PC-9 (cell line): ENCODE measurements around the gene GRM7. TPM values are rescaled to one million over a fixed set of nuclear protein-coding genes. Genes with fewer than 3 reads are reported as not detected.

Experiments used
- BruUV-seq: library from RNA; stranded (reverse); fragments of 400-500 nt; replicated peaks from 2 replicates; lab custom pipeline; 2021; lab: Mats Ljungman, UMichigan
- CTCF ChIA-PET: fragments of 300-600 bp; sonication (Branson Sonifier 250); formaldehyde crosslinking; loops from one replicate; lab custom pipeline; 2022; ENCODE audit warnings: antibody characterized with exemption; lab: Charles Lee
- POLR2A ChIA-PET: fragments of 300-600 bp; sonication (Branson Sonifier 250); formaldehyde crosslinking; loops from one replicate; lab custom pipeline; 2022; ENCODE audit warnings: antibody characterized with exemption; ENCODE audit not compliant: unreplicated experiment; lab: Charles Lee
- DNase-seq, 2 experiments: peaks; one replicate each; pipeline versions ENCODE4 v3.0.0 to v3.0.0-alpha.2; 2015 to 2022; ENCODE audit warnings: mixed read lengths in 1 of 2
- H2AFZ ChIP-seq: fragments of 200-600 bp; sonication (generic); 2 replicates; pipeline ENCODE4 v1.8.1; 2017; ENCODE audit warnings: antibody characterized with exemption
- H3F3A ChIP-seq: fragments of 200-600 bp; sonication (generic); 2 replicates; pipeline ENCODE4 v1.8.1; 2017; ENCODE audit warnings: antibody characterized with exemption, mild to moderate bottlenecking, low read depth; ENCODE audit not compliant: insufficient read depth
- H3K27ac ChIP-seq: fragments of 200-600 bp; sonication (generic); 2 replicates; pipeline ENCODE4 v1.6.1; 2016; ENCODE audit warnings: mixed run types
- H3K27me3 ChIP-seq: fragments of 200-600 bp; sonication (generic); 2 replicates; pipeline ENCODE4 v1.6.1; 2016; ENCODE audit warnings: low read depth, mixed run types; ENCODE audit not compliant: insufficient read depth
- H3K36me3 ChIP-seq: fragments of 200-600 bp; sonication (generic); 2 replicates; pipeline ENCODE4 v1.6.1; 2016; ENCODE audit warnings: low read depth, mixed run types
- H3K4me1 ChIP-seq: fragments of 200-600 bp; sonication (generic); replicated peaks from 2 replicates; pipeline ENCODE4 v1.6.1; 2016; ENCODE audit warnings: mixed run types; ENCODE audit not compliant: insufficient read depth
- H3K4me2 ChIP-seq: fragments of 200-600 bp; sonication (generic); 2 replicates; pipeline ENCODE4 v1.6.1; 2017; ENCODE audit warnings: mixed run types
- H3K4me3 ChIP-seq: fragments of 200-600 bp; sonication (generic); 2 replicates; pipeline ENCODE4 v1.6.1; 2016; ENCODE audit warnings: mixed run types
- H3K79me2 ChIP-seq: fragments of 200-600 bp; sonication (generic); 2 replicates; pipeline ENCODE4 v1.6.1; 2017; ENCODE audit warnings: low read depth, mixed run types
- H3K9me2 ChIP-seq: fragments of 200-600 bp; sonication (generic); 2 replicates; pipeline ENCODE4 v1.8.1; 2017; ENCODE audit warnings: mild to moderate bottlenecking; ENCODE audit not compliant: insufficient read depth
- H3K9me3 ChIP-seq: fragments of 200-600 bp; sonication (generic); 2 replicates; pipeline ENCODE4 v1.8.1; 2016; ENCODE audit warnings: low read depth; ENCODE audit not compliant: insufficient read depth
- H4K20me1 ChIP-seq: fragments of 200-600 bp; sonication (generic); 2 replicates; pipeline ENCODE4 v1.8.1; 2017; ENCODE audit not compliant: insufficient read depth
- CTCF ChIP-seq: fragments of 200-600 bp; sonication (generic); conservative IDR thresholded peaks from 2 replicates; pipeline ENCODE4 v1.6.1; 2017; ENCODE audit warnings: mixed run types, antibody characterized with exemption, mild to moderate bottlenecking, moderate library complexity
- EZH2 ChIP-seq: fragments of 200-600 bp; sonication (generic); IDR thresholded peaks from 2 replicates; pipeline ENCODE4 v1.8.0; 2017; ENCODE audit warnings: antibody characterized with exemption, low read depth
- intact Hi-C: fragments of 100-400 bp; cut with micrococcal nuclease; formaldehyde crosslinking; loops from one replicate; pipeline ENCODE4 v1.10.0; 2022; ENCODE audit not compliant: unreplicated experiment
- total RNA-seq: library from RNA; stranded (reverse); gene quantifications from 2 replicates; pipeline ENCODE4 v1.2.3, GENCODE V29; 2021

Gene GRM7
- total RNA-seq, 1 experiment from 2014 or later, result not detected

- Histone ChIP-seq H2AFZ (no peak overlapping the region), H3K79me2 (no peaks in the 10 kb centered on the region), H3K4me2 (no peak overlapping the region), H3K9me3 (no peaks in the 10 kb centered on the region), H4K20me1 (no peaks in the 10 kb centered on the region), H3F3A (no peaks in the 10 kb centered on the region), H3K27me3 (no peaks in the 10 kb centered on the region), H3K9me2 (no peaks in the 10 kb centered on the region), H3K4me1 (no peaks in the 10 kb centered on the region), H3K36me3 (no peaks in the 10 kb centered on the region), H3K4me3 (no peak overlapping the region), H3K27ac (no peak overlapping the region)
- intact Hi-C loops, result no loop called here
- TF ChIP-seq EZH2 (no peak), CTCF (no peak)
- no TSS peak for BruUV-seq
- POLR2A ChIA-PET, result no interaction called here
- CTCF ChIA-PET, result no interaction called here
- no peak for DNase-seq
These were observed 928.0 kb downstream of the GRM7 start for GRCh38 chr3:7788881-7789280.

GRCh38 chr3:7789324-7789723, 928.4 kb downstream of the GRM7 start:
- H3F3A ChIP-seq, result no peaks in the 10 kb centered on the region
- no peaks in the 10 kb centered on the region for H3K79me2 ChIP-seq
- DNase-seq, result no peak
- H3K27me3 ChIP-seq, result no peaks in the 10 kb centered on the region
- no peaks in the 10 kb centered on the region for H4K20me1 ChIP-seq
- H3K4me1 ChIP-seq, result no peaks in the 10 kb centered on the region
- CTCF ChIA-PET, result no interaction called here
- H3K9me2 ChIP-seq, result no peaks in the 10 kb centered on the region
- no peak overlapping the region for H3K4me2 ChIP-seq
- H3K27ac ChIP-seq, result no peak overlapping the region
- intact Hi-C loops, result no loop called here
- no peaks in the 10 kb centered on the region for H3K36me3 ChIP-seq
- TF ChIP-seq EZH2, result no peak
- TF ChIP-seq CTCF, result no peak
- no peaks in the 10 kb centered on the region for H3K9me3 ChIP-seq
- H3K4me3 ChIP-seq, result no peak overlapping the region
- H2AFZ ChIP-seq, result no peak overlapping the region
- no TSS peak for BruUV-seq
- POLR2A ChIA-PET, result interaction anchor here (0.6 kb wide), 1 partner anchor 830 kb away, joined by 6 read pairs; no protein-coding TSS in a partner anchor

- intact Hi-C loops, result no loop called here
- no TSS peak for BruUV-seq
- H3K36me3 ChIP-seq, result no peaks in the 10 kb centered on the region
- H3K4me2 ChIP-seq, result no peak overlapping the region
- H4K20me1 ChIP-seq, result no peaks in the 10 kb centered on the region
- H3K4me3 ChIP-seq, result no peak overlapping the region
- no peaks in the 10 kb centered on the region for H3F3A ChIP-seq
- H3K4me1 ChIP-seq, result no peaks in the 10 kb centered on the region
- TF ChIP-seq CTCF, result no peak
- TF ChIP-seq EZH2, result no peak
- H2AFZ ChIP-seq, result no peak overlapping the region
- H3K9me3 ChIP-seq, result no peaks in the 10 kb centered on the region
- ChIA-PET POLR2A (interaction anchor here (0.6 kb wide), 1 partner anchor 829 kb away, joined by 6 read pairs; no protein-coding TSS in a partner anchor), CTCF (no interaction called here)
- no peak for DNase-seq
- no peak overlapping the region for H3K27ac ChIP-seq
- no peaks in the 10 kb centered on the region for H3K9me2 ChIP-seq
- no peaks in the 10 kb centered on the region for H3K27me3 ChIP-seq
- no peaks in the 10 kb centered on the region for H3K79me2 ChIP-seq
These were observed 929.2 kb downstream of the GRM7 start for GRCh38 chr3:7790141-7790540.
